Measurements from ENCODE around the gene MBNL3.
"Not testable (repeated sequence)": the region's sequence is repeated elsewhere in the genome, so short reads cannot be mapped to it uniquely, and the experiment has no call there.

Gene MBNL3

GRCh38 chrX:132367984-132368383, 120.9 kb downstream of the MBNL3 start:
- no peak for DNase-seq

DNA sequence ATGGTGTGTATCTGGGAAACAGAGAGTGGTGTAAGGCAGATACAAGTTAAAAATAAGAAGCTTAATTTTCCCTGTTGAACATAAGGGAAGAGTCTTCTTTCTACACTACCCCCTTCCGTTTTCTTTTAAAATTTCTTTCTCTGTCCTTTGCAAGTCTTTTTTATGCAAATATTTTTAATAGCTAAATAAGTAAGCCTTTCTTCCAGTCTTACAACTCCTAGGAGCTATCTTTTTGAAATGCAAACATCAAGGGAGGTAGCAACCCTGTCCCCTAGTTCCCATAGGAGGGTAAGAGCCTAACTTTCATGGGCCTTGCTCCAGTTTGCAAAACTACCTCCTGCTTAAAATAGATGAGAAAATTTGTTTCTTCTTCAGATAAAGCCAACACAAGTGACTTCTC, 121.5 kb downstream of the MBNL3 start:
- no peak for DNase-seq

DNA sequence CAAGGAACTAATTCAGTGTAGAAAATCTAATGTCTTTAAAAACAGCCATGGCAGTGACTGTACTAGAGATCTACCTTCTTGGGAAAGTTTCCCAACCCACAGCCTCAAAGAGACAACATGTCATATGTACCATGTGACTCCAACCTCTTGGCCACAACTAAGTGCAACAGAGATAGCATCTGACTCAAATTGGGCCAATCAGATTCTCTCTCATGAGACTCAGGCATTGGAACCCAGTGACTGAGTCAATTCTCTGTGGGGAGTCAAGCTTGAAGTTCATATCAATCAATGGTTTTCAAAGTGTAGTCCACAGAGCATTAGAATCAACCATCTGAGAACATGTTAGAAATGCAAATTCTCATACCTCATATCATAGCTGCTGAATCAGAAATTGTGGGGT, 123.3 kb downstream of the MBNL3 start:
- DNase-seq = no peak

DNA sequence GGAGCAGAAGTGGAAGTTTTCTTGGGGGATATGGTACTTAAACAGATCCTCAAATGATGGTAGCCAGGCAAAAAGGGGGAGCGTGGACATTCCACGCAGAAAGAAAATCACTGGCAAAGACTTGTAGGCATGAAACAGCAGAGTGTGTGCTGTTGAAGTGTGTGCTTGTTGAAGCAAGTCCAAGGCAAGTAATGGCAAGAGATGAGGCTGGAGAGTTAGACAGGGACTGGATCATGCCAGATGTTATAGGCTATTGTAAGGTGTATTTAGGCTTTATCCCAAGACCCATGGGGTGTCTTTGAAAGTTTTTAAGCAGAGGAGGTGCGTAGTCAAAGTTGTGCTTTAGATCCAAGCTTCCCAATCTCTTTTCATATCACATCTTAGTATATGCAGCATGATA, 124.5 kb downstream of the MBNL3 start:
- DNase-seq = no peak

DNA sequence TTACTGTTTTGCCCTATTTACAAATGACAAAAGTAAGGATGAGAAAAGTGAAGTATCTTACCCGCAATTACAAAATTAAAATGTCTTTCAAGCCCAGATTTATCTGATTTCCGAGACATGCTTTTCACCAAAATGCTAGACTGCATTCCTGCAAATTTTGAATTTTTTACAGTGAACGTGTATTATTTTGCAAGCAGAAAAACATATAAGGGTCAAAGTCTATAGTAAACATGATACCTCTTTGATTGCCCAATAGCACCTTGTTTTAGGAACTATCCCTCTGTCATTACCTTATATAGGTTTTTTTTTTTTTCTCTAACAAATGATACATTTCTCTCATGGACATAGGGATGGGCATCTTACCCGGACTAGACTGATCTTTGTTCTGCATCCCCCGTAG, 135.4 kb downstream of the MBNL3 start:
- DNase-seq = no peak

DNA sequence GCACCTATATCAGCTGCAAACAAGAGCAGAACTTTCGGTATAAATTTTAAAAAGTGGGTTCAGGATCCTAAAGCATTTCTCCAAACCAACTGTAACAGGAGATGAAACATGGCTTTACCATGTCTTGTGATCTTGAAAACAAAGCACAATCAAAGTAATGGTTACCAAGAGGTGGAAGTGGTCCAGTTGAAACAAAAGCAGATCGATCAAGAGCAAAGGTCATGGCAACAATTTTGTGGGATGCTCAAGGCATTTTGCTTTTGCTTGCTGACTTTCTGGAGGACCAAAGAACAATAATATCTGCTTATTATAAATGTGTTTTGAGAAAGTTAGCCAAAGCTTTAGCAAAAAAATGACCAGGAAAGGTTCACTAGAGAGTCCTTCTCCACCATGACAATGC, 152.7 kb downstream of the MBNL3 start:
- no peak for DNase-seq

DNA sequence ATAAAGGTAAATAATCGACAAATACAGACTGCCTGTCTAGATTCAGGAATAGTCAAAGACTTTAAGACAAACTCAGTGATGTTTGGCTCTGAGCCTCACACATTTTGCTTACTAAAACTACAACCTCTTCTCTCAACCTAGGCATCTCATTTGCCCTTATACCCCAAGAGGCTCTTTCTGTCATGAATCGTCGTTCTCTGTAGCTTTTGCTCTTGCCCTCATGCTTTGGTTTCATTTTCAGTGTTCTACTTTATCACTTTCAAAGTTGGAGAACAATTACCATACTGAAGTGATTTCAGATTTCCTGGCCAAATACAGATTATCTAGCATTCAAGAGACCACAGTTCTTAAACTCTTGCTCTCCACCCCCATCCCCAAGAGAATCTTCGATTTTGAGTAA, 155.5 kb downstream of the MBNL3 start:
- no peak for DNase-seq

GRCh38 chrX:132331532-132331931, 157.3 kb downstream of the MBNL3 start:
- no peak for DNase-seq

DNA sequence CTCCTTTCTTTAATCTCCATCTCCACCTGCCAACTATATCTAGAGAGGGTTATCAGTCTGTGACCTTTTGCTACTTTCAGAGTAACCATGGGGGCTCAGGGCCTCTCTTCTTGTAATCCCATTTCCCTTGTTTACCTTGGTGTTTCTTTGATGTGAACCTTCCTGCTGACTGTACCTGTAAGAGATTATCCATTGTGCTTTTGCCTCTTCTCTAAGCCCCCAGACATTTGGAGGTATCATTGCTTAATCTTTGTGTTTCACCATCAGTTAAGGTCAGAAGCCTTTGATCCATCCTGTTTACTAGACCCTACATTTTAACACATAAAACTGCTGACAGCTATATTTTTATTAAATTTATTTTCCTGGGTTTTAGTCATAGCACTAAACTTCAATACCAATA, 157.8 kb downstream of the MBNL3 start:
- no peak for DNase-seq

- no peak for DNase-seq
Observed at GRCh38 chrX:132330156-132330729, 158.6 kb downstream of the MBNL3 start.

DNA sequence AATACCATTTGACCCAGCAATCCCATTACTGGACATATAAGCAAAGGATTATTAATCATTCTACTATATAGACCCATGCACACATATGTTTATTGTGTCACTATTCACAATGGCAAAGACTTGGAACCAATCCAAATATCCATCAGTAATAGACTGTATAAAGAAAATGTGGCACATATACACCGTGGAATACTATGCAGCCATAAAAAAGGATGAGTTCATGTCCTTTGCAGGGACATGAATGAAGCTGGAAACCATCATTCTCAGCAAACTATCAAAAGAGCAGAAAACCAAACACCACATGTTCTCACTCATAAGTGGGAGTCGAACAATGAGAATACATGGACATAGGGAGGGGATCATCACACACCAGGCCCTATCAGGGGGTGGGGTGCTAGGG, 161.9 kb downstream of the MBNL3 start:
- not testable (repeated sequence) for DNase-seq
